ENCODE results near the gene SHISAL1.
"Not testable (repeated sequence)": the region's sequence is repeated elsewhere in the genome, so short reads cannot be mapped to it uniquely, and the experiment has no call there.

SHISAL1 gene

GRCh38 chr22:44243761-44244160 lies 69.0 kb downstream of the SHISAL1 start:
- H3K23ac ChIP-seq (ENCODE audit: low read length), result no peak overlapping the region

DNA sequence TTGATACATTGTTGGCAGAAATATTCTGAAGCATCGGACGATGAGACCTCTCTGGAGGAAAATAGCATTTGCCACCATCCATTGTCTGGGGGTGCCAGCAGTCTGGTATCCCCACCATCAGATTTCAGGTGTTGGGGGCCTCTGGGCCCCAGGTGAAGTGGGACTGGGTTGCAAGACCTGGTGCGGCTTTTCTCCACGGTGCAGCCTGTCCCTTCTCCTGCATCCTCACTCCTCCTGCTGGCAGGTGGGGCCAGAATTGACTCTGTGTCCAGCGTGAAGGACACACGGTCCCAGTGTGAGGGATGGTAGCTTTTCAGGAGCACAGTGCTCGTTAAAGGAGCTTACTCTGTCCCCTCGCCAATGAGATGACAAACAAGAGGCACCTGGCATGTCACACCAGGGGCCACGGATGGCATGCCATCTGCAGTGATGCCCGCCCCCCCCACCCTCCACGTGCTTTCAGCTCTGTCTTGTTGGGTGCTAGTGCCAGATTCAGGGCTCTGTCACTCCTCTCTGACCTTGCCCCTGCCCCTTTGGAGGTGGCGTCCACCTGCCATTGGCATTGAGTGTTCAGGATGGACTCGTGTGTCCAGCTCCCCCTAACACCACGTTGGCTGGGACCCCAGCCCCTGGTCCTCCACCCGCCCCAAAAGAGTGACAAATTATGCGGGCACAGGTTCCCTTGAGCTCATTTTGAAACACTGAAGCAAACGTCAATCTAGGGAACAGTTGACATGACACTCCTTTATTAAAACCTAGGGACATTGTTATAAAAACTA lies 69.6 kb downstream of the SHISAL1 start:
- Histone ChIP-seq H3K4me1 (ENCODE audit: control insufficient read depth in 1 of 2, insufficient read depth in 2 of 2, low read length in 2 of 2) (no peaks in the 10 kb centered on the region), H2BK5ac (ENCODE audit: low read depth, low read length, poor library complexity) (no peak overlapping the region), H3K9ac (ENCODE audit: low read length) (no peak overlapping the region), H4K12ac (ENCODE audit: low read depth, low read length) (no peak overlapping the region), H4K8ac (ENCODE audit: low read depth, low read length) (no peak overlapping the region), H3K4me2 (ENCODE audit: low read length) (no peak overlapping the region), H3K18ac (ENCODE audit: low read length) (no peak overlapping the region), H3K9me3 (ENCODE audit: insufficient read depth, low read depth, low read length) (peaks cover 2% of the 10 kb centered on the region), H2AFZ (ENCODE audit: insufficient read depth, low read length, poor library complexity) (no peak overlapping the region), H4K91ac (ENCODE audit: low read depth, low read length) (no peak overlapping the region), H3K14ac (ENCODE audit: low read length) (no peak overlapping the region), H3K4ac (ENCODE audit: low read depth, low read length) (no peak overlapping the region), H2BK120ac (ENCODE audit: insufficient read depth, low read length, poor library complexity) (no peak overlapping the region), H3K4me3 (ENCODE audit: low read depth, low read length) (no peak overlapping the region), H3K79me2 (ENCODE audit: control insufficient read depth, insufficient read depth, low read length, poor library complexity) (no peaks in the 10 kb centered on the region), H3K27me3 (ENCODE audit: insufficient read depth, low read length) (no peaks in the 10 kb centered on the region), H3K23ac (ENCODE audit: low read length) (no peak overlapping the region), H3K27ac (ENCODE audit: low read depth, low read length) (no peak overlapping the region), H2BK12ac (ENCODE audit: low read length) (no peak overlapping the region), H3K36me3 (ENCODE audit: control insufficient read depth in 1 of 2, insufficient read depth in 2 of 2, low read length in 2 of 2) (no peaks in the 10 kb centered on the region), H2AK5ac (ENCODE audit: low read length) (no peak overlapping the region), H3K79me1 (ENCODE audit: low read length) (no peaks in the 10 kb centered on the region)
- DNase-seq, result no peak
- WGBS (ENCODE audit: extremely low coverage, insufficient coverage, insufficient read length), result no CpG with 5 or more reads among the region's 17 CpGs

More at GRCh38 chr22:44243761-44244160, 69.0 kb downstream of the SHISAL1 start:
- H2AK5ac ChIP-seq (ENCODE audit: low read length), result no peak overlapping the region
- no peak overlapping the region for H3K4me3 ChIP-seq (ENCODE audit: low read depth, low read length)
- H3K9ac ChIP-seq (ENCODE audit: low read length), result no peak overlapping the region
- H3K9me3 ChIP-seq (ENCODE audit: insufficient read depth, low read depth, low read length), result peaks cover 2% of the 10 kb centered on the region
- no peak overlapping the region for H3K27ac ChIP-seq (ENCODE audit: low read depth, low read length)
- no peak overlapping the region for H4K91ac ChIP-seq (ENCODE audit: low read depth, low read length)
- H2BK12ac ChIP-seq (ENCODE audit: low read length), result no peak overlapping the region
- no peak overlapping the region for H3K4me2 ChIP-seq (ENCODE audit: low read length)
- H4K8ac ChIP-seq (ENCODE audit: low read depth, low read length), result no peak overlapping the region
- H3K36me3 ChIP-seq (ENCODE audit: control insufficient read depth in 1 of 2, insufficient read depth in 2 of 2, low read length in 2 of 2), result no peaks in the 10 kb centered on the region
- H3K4ac ChIP-seq (ENCODE audit: low read depth, low read length), result no peak overlapping the region
- H3K27me3 ChIP-seq (ENCODE audit: insufficient read depth, low read length), result no peaks in the 10 kb centered on the region
- WGBS (ENCODE audit: extremely low coverage, insufficient coverage, insufficient read length), result no CpG with 5 or more reads among the region's 8 CpGs
- H2BK120ac ChIP-seq (ENCODE audit: insufficient read depth, low read length, poor library complexity), result no peak overlapping the region
- no peak overlapping the region for H2AFZ ChIP-seq (ENCODE audit: insufficient read depth, low read length, poor library complexity)
- DNase-seq, result no peak
- no peak overlapping the region for H4K12ac ChIP-seq (ENCODE audit: low read depth, low read length)
- no peaks in the 10 kb centered on the region for H3K79me1 ChIP-seq (ENCODE audit: low read length)
- no peak overlapping the region for H2BK5ac ChIP-seq (ENCODE audit: low read depth, low read length, poor library complexity)
- no peak overlapping the region for H3K14ac ChIP-seq (ENCODE audit: low read length)
- H3K4me1 ChIP-seq (ENCODE audit: control insufficient read depth in 1 of 2, insufficient read depth in 2 of 2, low read length in 2 of 2), result no peaks in the 10 kb centered on the region
- no peak overlapping the region for H3K18ac ChIP-seq (ENCODE audit: low read length)
- no peaks in the 10 kb centered on the region for H3K79me2 ChIP-seq (ENCODE audit: control insufficient read depth, insufficient read depth, low read length, poor library complexity)

DNA sequence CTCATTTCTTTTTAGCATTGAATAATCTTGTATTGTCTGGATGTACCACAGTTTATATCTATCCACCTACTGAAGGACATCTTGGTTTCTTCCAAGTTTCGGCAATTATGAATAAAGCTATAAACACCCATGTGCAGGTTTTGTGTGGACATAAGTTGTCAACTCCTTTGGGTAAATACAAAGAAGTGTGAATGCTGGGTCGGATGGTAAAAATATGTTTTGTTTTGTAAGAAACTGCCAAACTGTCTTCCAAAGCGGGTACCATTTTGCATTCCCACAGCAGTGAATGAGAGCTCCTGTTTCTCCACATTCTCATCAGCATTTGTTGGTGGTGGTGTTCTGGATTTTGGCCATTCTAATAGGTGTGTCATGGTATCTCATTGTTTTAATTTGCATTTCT lies 71.6 kb downstream of the SHISAL1 start:
- H3K4ac ChIP-seq (ENCODE audit: low read depth, low read length); H3K79me1 ChIP-seq (ENCODE audit: low read length); H4K91ac ChIP-seq (ENCODE audit: low read depth, low read length); H3K27ac ChIP-seq (ENCODE audit: low read depth, low read length); H3K14ac ChIP-seq (ENCODE audit: low read length); H3K4me1 ChIP-seq (ENCODE audit: control insufficient read depth in 1 of 2, insufficient read depth in 2 of 2, low read length in 2 of 2); H3K36me3 ChIP-seq (ENCODE audit: control insufficient read depth in 1 of 2, insufficient read depth in 2 of 2, low read length in 2 of 2); H3K4me2 ChIP-seq (ENCODE audit: low read length); H3K18ac ChIP-seq (ENCODE audit: low read length); H2AFZ ChIP-seq (ENCODE audit: insufficient read depth, low read length, poor library complexity); H3K23ac ChIP-seq (ENCODE audit: low read length); H3K4me3 ChIP-seq (ENCODE audit: low read depth, low read length); H4K8ac ChIP-seq (ENCODE audit: low read depth, low read length); H3K27me3 ChIP-seq (ENCODE audit: insufficient read depth, low read length); H2AK5ac ChIP-seq (ENCODE audit: low read length); H4K12ac ChIP-seq (ENCODE audit: low read depth, low read length); H2BK5ac ChIP-seq (ENCODE audit: low read depth, low read length, poor library complexity); DNase-seq; H2BK12ac ChIP-seq (ENCODE audit: low read length); H3K9me3 ChIP-seq (ENCODE audit: insufficient read depth, low read depth, low read length); H3K9ac ChIP-seq (ENCODE audit: low read length); H3K79me2 ChIP-seq (ENCODE audit: control insufficient read depth, insufficient read depth, low read length, poor library complexity); H2BK120ac ChIP-seq (ENCODE audit: insufficient read depth, low read length, poor library complexity): not testable (repeated sequence)
- no CpG with 5 or more reads among the region's 3 CpGs for WGBS (ENCODE audit: extremely low coverage, insufficient coverage, insufficient read length)

GRCh38 chr22:44237290-44237689 lies 75.5 kb downstream of the SHISAL1 start:
- H3K9ac ChIP-seq (ENCODE audit: low read length), result no peak overlapping the region
- no peaks in the 10 kb centered on the region for H3K36me3 ChIP-seq (ENCODE audit: control insufficient read depth in 1 of 2, insufficient read depth in 2 of 2, low read length in 2 of 2)
- H3K9me3 ChIP-seq (ENCODE audit: insufficient read depth, low read depth, low read length), result no peaks in the 10 kb centered on the region
- H3K4me3 ChIP-seq (ENCODE audit: low read depth, low read length), result no peak overlapping the region
- no peak overlapping the region for H2BK5ac ChIP-seq (ENCODE audit: low read depth, low read length, poor library complexity)
- H2BK120ac ChIP-seq (ENCODE audit: insufficient read depth, low read length, poor library complexity), result no peak overlapping the region
- no peak overlapping the region for H3K14ac ChIP-seq (ENCODE audit: low read length)
- no peak for DNase-seq
- H3K79me2 ChIP-seq (ENCODE audit: control insufficient read depth, insufficient read depth, low read length, poor library complexity), result no peaks in the 10 kb centered on the region
- no peak overlapping the region for H2BK12ac ChIP-seq (ENCODE audit: low read length)
- no peak overlapping the region for H3K23ac ChIP-seq (ENCODE audit: low read length)
- H3K18ac ChIP-seq (ENCODE audit: low read length), result no peak overlapping the region
- no peak overlapping the region for H3K27ac ChIP-seq (ENCODE audit: low read depth, low read length)
- H2AFZ ChIP-seq (ENCODE audit: insufficient read depth, low read length, poor library complexity), result no peak overlapping the region
- no peak overlapping the region for H4K91ac ChIP-seq (ENCODE audit: low read depth, low read length)
- H3K79me1 ChIP-seq (ENCODE audit: low read length), result no peaks in the 10 kb centered on the region
- H3K4ac ChIP-seq (ENCODE audit: low read depth, low read length), result no peak overlapping the region
- H3K4me2 ChIP-seq (ENCODE audit: low read length), result no peak overlapping the region
- no peak overlapping the region for H4K8ac ChIP-seq (ENCODE audit: low read depth, low read length)
- no peaks in the 10 kb centered on the region for H3K27me3 ChIP-seq (ENCODE audit: insufficient read depth, low read length)
- no peaks in the 10 kb centered on the region for H3K4me1 ChIP-seq (ENCODE audit: control insufficient read depth in 1 of 2, insufficient read depth in 2 of 2, low read length in 2 of 2)
- H4K12ac ChIP-seq (ENCODE audit: low read depth, low read length), result no peak overlapping the region
- H2AK5ac ChIP-seq (ENCODE audit: low read length), result no peak overlapping the region
